Mammary epithelial cell (primary cell): ENCODE measurements around the gene SWSAP1.

ENCODE experiments used
- EZH2 ChIP-seq: IDR thresholded peaks from 2 replicates; pipeline ENCODE4 v1.6.1; 2012; ENCODE audit warnings: low read length, inconsistent platforms, borderline replicate concordance
- TF ChIP-seq, protein P1 (sequence below), 2 donors: IDR thresholded peaks in 1 of 2; conservative IDR thresholded peaks in 1 of 2; 2 replicates each; pipeline ENCODE4 v1.5.1; 2011 to 2012; ENCODE audit warnings: inconsistent platforms in 2 of 2, low read length in 2 of 2, mild to moderate bottlenecking in 2 of 2, control low read depth in 1 of 2, low read depth in 1 of 2; ENCODE audit not compliant: insufficient read depth in 1 of 2; ENCODE audit errors: extremely low read depth in 1 of 2

DNA sequence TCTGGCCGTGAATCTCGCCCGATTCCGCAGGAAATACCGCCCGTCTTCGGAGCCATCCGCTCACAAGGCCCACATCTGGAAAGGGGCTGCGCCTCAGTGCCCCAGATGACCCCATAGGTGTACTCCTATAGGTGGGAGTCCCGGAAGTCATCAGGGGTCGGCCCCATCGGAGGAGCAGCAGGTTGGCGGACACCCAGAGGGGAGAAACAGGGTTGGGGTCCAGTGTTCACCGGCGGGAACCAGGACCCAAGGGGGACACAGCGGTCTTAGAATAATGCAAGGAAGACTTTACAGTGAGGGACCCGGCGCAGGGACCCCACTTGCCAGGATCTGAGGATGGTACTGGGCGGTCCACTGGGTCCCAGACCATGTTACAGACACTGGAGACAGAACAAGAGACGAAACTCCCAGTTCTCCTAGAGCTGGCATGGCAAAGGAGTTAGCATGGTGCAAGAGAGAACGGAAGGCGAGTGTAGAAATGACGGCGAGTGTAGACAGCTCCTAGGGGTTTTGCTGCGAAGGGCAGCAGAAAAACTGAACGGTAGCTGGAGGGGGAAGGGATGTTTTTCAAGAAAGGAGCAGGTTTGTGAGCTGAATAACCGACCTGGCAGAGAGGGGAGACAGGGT lies 48.8 kb downstream of the SWSAP1 start:
- TF ChIP-seq, protein P1, sequence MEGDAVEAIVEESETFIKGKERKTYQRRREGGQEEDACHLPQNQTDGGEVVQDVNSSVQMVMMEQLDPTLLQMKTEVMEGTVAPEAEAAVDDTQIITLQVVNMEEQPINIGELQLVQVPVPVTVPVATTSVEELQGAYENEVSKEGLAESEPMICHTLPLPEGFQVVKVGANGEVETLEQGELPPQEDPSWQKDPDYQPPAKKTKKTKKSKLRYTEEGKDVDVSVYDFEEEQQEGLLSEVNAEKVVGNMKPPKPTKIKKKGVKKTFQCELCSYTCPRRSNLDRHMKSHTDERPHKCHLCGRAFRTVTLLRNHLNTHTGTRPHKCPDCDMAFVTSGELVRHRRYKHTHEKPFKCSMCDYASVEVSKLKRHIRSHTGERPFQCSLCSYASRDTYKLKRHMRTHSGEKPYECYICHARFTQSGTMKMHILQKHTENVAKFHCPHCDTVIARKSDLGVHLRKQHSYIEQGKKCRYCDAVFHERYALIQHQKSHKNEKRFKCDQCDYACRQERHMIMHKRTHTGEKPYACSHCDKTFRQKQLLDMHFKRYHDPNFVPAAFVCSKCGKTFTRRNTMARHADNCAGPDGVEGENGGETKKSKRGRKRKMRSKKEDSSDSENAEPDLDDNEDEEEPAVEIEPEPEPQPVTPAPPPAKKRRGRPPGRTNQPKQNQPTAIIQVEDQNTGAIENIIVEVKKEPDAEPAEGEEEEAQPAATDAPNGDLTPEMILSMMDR (conservative IDR thresholded peaks at IDR 0.05 in 1 of 2, IDR thresholded peaks at IDR 0.05 in 1 of 2; ENCODE audit: extremely low read depth in 1 of 2, insufficient read depth in 1 of 2, low read depth in 1 of 2, low read length in 2 of 2), result no peak
- no peak for TF ChIP-seq EZH2
